Smooth muscle cell (in vitro differentiated cells): ENCODE measurements around the gene PTEN. TPM values are rescaled to one million over a fixed set of nuclear protein-coding genes. Genes with fewer than 3 reads are reported as not detected.
"Not testable (repeated sequence)": the region's sequence is repeated elsewhere in the genome, so short reads cannot be mapped to it uniquely, and the experiment has no call there.

ENCODE experiments used
- DNase-seq: peaks from one replicate; lab custom pipeline; 2025; ENCODE audit not compliant: unreplicated experiment; lab: John Stamatoyannopoulos, UW
- H2AFZ ChIP-seq: fragments of 200-600 bp; sonication (generic); 2 replicates; pipeline ENCODE4 v1.6.0; 2016; ENCODE audit warnings: antibody characterized with exemption, low read depth, mild to moderate bottlenecking
- H3F3A ChIP-seq: fragments of 200-600 bp; sonication (generic); 2 replicates; pipeline ENCODE4 v1.6.0; 2017; ENCODE audit warnings: antibody characterized with exemption, low read depth
- H3K27ac ChIP-seq: fragments of 200-600 bp; sonication (generic); 2 replicates; pipeline ENCODE4 v1.5.1; 2016; ENCODE audit warnings: low read depth, mild to moderate bottlenecking
- H3K27me3 ChIP-seq: fragments of 200-600 bp; sonication (generic); 2 replicates; pipeline ENCODE4 v1.6.1; 2016; ENCODE audit warnings: low read depth, mild to moderate bottlenecking
- H3K36me3 ChIP-seq: fragments of 200-600 bp; sonication (generic); 2 replicates; pipeline ENCODE4 v1.5.1; 2016; ENCODE audit warnings: low read depth
- H3K4me1 ChIP-seq: fragments of 200-600 bp; sonication (generic); 2 replicates; pipeline ENCODE4 v1.5.1; 2016; ENCODE audit warnings: low read depth
- H3K4me2 ChIP-seq: fragments of 200-600 bp; sonication (generic); 2 replicates; pipeline ENCODE4 v1.6.0; 2016; ENCODE audit warnings: mild to moderate bottlenecking
- H3K4me3 ChIP-seq: fragments of 200-600 bp; sonication (generic); 2 replicates; pipeline ENCODE4 v1.5.1; 2016; ENCODE audit warnings: mild to moderate bottlenecking
- H3K79me2 ChIP-seq: fragments of 200-600 bp; sonication (generic); 2 replicates; pipeline ENCODE4 v1.6.0; 2016; ENCODE audit warnings: low read depth, mild to moderate bottlenecking
- H3K9ac ChIP-seq: fragments of 200-600 bp; sonication (generic); 2 replicates; pipeline ENCODE4 v1.6.0; 2016; ENCODE audit warnings: low read depth
- H3K9me3 ChIP-seq: fragments of 200-600 bp; sonication (generic); replicated peaks from 2 replicates; pipeline ENCODE4 v1.5.1; 2016; ENCODE audit warnings: low read depth
- H4K20me1 ChIP-seq: fragments of 200-600 bp; sonication (generic); 2 replicates; pipeline ENCODE4 v1.6.0; 2016; ENCODE audit warnings: low read depth
- CTCF ChIP-seq: fragments of 200-600 bp; sonication (generic); IDR thresholded peaks from 2 replicates; pipeline ENCODE4 v1.5.1; 2017; ENCODE audit warnings: borderline replicate concordance, mild to moderate bottlenecking, antibody characterized with exemption; ENCODE audit not compliant: insufficient read depth, poor library complexity, severe bottlenecking
- WGBS: methylation state at CpG from one replicate; pipeline ENCODE4 v1.1.7; 2016; ENCODE audit warnings: low lambda C conversion rate; 5-methylcytosine and 5-hydroxymethylcytosine counted together
- polyA plus RNA-seq: library from polyadenylated mRNA; unstranded; fragments of >200 nt; fragmentation: Nextera tagmentation; extraction: Ambion mirVana; gene quantifications from 2 replicates; pipeline ENCODE4 v1.2.1, GENCODE V29; 2016
- total RNA-seq: library from RNA; depleted of rRNA; stranded (reverse); fragments of >200 nt; gene quantifications from 2 replicates; pipeline ENCODE4 v1.2.3, GENCODE V29; 2014

PTEN gene
- total and polyA plus RNA-seq, 2 experiments from 2014 or later, result 30.6 to 78.3 TPM

GRCh38 chr10:87878664-87879459, 15.4 kb downstream of the PTEN start:
- H3F3A ChIP-seq, result no peaks in the 10 kb centered on the region
- TF ChIP-seq CTCF, result no peak
- H3K4me2 ChIP-seq, result no peak overlapping the region

GRCh38 chr10:87880336-87880735, 16.9 kb downstream of the PTEN start:
- TF ChIP-seq CTCF, result no peak
- Histone ChIP-seq H3K4me3 (no peak overlapping the region), H4K20me1 (peaks cover 98% of the 10 kb centered on the region), H3K27ac (no peak overlapping the region), H3K4me1 (no peaks in the 10 kb centered on the region), H3K9me3 (no peaks in the 10 kb centered on the region), H3K4me2 (no peak overlapping the region), H3K79me2 (peaks cover 99% of the 10 kb centered on the region), H2AFZ (no peak overlapping the region), H3F3A (no peaks in the 10 kb centered on the region), H3K9ac (no peak overlapping the region), H3K27me3 (no peaks in the 10 kb centered on the region), H3K36me3 (peaks cover 4% of the 10 kb centered on the region)
- no peak for DNase-seq

More at GRCh38 chr10:87878664-87879459, 15.4 kb downstream of the PTEN start:
- no peak overlapping the region for H3K27ac ChIP-seq
- H3K4me3 ChIP-seq, result no peak overlapping the region
- H3K9me3 ChIP-seq, result no peaks in the 10 kb centered on the region
- H3K4me1 ChIP-seq, result peaks cover 5% of the 10 kb centered on the region
- no peaks in the 10 kb centered on the region for H3K27me3 ChIP-seq
- H3K9ac ChIP-seq, result no peak overlapping the region
- peaks cover 99% of the 10 kb centered on the region for H3K79me2 ChIP-seq
- peaks cover 4% of the 10 kb centered on the region for H3K36me3 ChIP-seq
- H2AFZ ChIP-seq, result no peak overlapping the region
- H4K20me1 ChIP-seq, result peaks cover 100% of the 10 kb centered on the region
- DNase-seq, result no peak
- 96% methylated on average over 9 of the region's 9 CpGs for WGBS

GRCh38 chr10:87881373-87882059, 18.1 kb downstream of the PTEN start:
- not testable (repeated sequence) for H3K4me2 ChIP-seq, H3F3A ChIP-seq, H2AFZ ChIP-seq, H3K4me1 ChIP-seq, H3K36me3 ChIP-seq, H3K4me3 ChIP-seq, H3K9ac ChIP-seq, H3K27me3 ChIP-seq, DNase-seq, H3K27ac ChIP-seq, H3K9me3 ChIP-seq
- H4K20me1 ChIP-seq, result peaks cover 98% of the 10 kb centered on the region
- 97% methylated on average over 5 of the region's 5 CpGs for WGBS
- peaks cover 99% of the 10 kb centered on the region for H3K79me2 ChIP-seq

GRCh38 chr10:87882555-87883294, 19.3 kb downstream of the PTEN start:
- Histone ChIP-seq H3K79me2 (peaks cover 99% of the 10 kb centered on the region), H3K27ac (no peak overlapping the region), H3K36me3 (peaks cover 8% of the 10 kb centered on the region), H3K4me1 (no peaks in the 10 kb centered on the region), H3K4me2 (no peak overlapping the region), H3F3A (no peaks in the 10 kb centered on the region), H3K4me3 (no peak overlapping the region), H2AFZ (no peak overlapping the region), H4K20me1 (peaks cover 98% of the 10 kb centered on the region), H3K9me3 (no peaks in the 10 kb centered on the region), H3K9ac (no peak overlapping the region), H3K27me3 (no peaks in the 10 kb centered on the region)
- WGBS, result 82% methylated on average over 2 of the region's 2 CpGs
- no peak for DNase-seq
- TF ChIP-seq CTCF, result no peak
